ENCODE data around the gene DOCK2. TPM values are rescaled to one million over a fixed set of nuclear protein-coding genes. Genes with fewer than 3 reads are reported as not detected.

Gene DOCK2
- total and polyA plus RNA-seq, 2 of the 8 experiments (the other 6 are each of a cell fraction or from before 2014, with no cell fraction given): 3.9 to 5.7 TPM

- TF ChIP-seq CTCF (IDR thresholded peaks at IDR 0.05; ENCODE audit: control extremely low read depth in 1 of 3, insufficient read depth in 1 of 3, low read depth in 1 of 3, low read length in 3 of 3): no peak
Measured at GRCh38 chr5:169893571-169893970, 256.5 kb downstream of the DOCK2 start (continued).
